ENCODE data around the gene PRG3.

- TF ChIP-seq CTCF (IDR thresholded peaks at IDR 0.05; ENCODE audit: poor library complexity), result no peak
- TF ChIP-seq EZH2phosphoT487 (IDR thresholded peaks at IDR 0.05; ENCODE audit: low read depth, severe bottlenecking, unreplicated experiment), result no peak
These were observed 47.7 kb upstream of the PRG3 start for GRCh38 chr11:57428643-57429042.

Data from hepatocyte (in vitro differentiated cells).